Measurements from ENCODE around the gene FNDC1. TPM values are rescaled to one million over a fixed set of nuclear protein-coding genes. Genes with fewer than 3 reads are reported as not detected.
"Not testable (repeated sequence)": the region's sequence is repeated elsewhere in the genome, so short reads cannot be mapped to it uniquely, and the experiment has no call there.

FNDC1 gene
- total RNA-seq, 4 donors from 2014 or later = 0.30 to 1.3 TPM; not detected in 2

DNA sequence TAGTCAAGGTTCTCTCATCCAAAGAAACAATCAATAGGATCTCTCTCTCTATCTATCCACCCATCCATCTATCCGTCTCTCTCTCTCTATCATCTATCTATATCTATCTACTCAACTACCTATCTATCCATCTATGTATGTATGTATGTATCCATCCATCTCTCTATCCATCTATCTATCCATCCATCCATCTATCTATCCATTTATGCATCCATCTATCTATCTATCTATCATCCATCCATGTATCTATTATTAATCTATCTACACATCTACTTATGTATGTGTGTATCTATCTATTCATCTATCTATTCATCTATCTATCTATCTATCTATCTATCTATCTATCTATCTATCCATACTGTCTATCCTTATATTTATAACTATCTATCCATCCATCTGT lies 99.3 kb downstream of the FNDC1 start:
- DNase-seq (ENCODE audit: low spot score in 2 of 2) = no peak
- TF ChIP-seq, protein P1, sequence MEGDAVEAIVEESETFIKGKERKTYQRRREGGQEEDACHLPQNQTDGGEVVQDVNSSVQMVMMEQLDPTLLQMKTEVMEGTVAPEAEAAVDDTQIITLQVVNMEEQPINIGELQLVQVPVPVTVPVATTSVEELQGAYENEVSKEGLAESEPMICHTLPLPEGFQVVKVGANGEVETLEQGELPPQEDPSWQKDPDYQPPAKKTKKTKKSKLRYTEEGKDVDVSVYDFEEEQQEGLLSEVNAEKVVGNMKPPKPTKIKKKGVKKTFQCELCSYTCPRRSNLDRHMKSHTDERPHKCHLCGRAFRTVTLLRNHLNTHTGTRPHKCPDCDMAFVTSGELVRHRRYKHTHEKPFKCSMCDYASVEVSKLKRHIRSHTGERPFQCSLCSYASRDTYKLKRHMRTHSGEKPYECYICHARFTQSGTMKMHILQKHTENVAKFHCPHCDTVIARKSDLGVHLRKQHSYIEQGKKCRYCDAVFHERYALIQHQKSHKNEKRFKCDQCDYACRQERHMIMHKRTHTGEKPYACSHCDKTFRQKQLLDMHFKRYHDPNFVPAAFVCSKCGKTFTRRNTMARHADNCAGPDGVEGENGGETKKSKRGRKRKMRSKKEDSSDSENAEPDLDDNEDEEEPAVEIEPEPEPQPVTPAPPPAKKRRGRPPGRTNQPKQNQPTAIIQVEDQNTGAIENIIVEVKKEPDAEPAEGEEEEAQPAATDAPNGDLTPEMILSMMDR (IDR thresholded peaks at IDR 0.05) = no peak
- TF ChIP-seq POLR2A (IDR thresholded peaks at IDR 0.05) = no peak
- intact Hi-C loops (cut with DNase I; ENCODE audit: low total_unique reads) = no loop called here
- no peak overlapping the region for H3K4me3 ChIP-seq (ENCODE audit: low read depth, poor library complexity, severe bottlenecking)
- WGBS, 2 donors = 87 to 91% methylated on average over 1 of the region's 1 CpG

DNA sequence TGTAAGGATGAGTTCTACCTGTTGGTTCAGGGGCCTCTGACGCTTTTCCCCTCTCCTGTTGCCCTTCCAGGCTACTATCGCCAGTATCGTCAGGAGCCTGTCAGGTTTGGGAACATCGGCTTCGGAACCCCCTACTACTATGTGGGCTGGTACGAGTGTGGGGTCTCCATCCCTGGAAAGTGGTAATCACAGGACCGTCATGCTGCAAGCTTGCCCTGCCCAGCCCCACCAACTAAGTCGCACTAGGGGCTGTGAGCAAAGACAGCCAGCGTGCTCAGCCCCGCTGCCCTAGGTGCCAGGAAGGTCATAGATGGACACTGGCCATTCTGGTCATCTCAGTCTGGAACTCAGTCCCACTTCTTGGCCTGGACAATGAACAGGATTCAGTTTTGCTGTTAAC lies 102.1 kb downstream of the FNDC1 start:
- peak in 1 of 2 donors; percentile 62 for DNase-seq (ENCODE audit: low spot score in 2 of 2)
- H3K4me3 ChIP-seq (ENCODE audit: low read depth, poor library complexity, severe bottlenecking) = no peak overlapping the region
- WGBS, 2 donors = 83 to 85% methylated on average over 10 of the region's 10 CpGs
- no peak for TF ChIP-seq POLR2A (IDR thresholded peaks at IDR 0.05)
- TF ChIP-seq, protein P1 (IDR thresholded peaks at IDR 0.05) = no peak
- intact Hi-C loops (cut with DNase I; ENCODE audit: low total_unique reads) = no loop called here

DNA sequence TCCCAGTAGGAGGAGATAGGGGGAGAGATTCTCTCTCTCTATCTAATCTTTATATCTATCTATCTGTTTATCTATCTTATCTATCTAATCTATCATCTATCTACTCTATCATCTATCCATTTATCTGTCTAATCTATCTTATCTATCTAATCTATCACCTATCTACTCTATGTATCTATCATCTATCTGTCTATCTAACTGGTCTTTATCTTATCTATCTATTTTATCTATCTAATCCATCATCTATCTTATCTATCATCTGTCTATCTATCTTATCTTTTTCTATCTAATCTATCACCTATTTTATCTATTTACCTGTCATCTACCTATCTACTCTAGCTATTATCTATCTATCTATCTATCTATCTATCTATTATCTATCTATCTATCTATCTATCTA lies 109.4 kb downstream of the FNDC1 start:
- TF ChIP-seq, protein P1 (IDR thresholded peaks at IDR 0.05) = no peak
- no peak for TF ChIP-seq POLR2A (IDR thresholded peaks at IDR 0.05)
- no peak for DNase-seq (ENCODE audit: low spot score in 2 of 2)
- H3K4me3 ChIP-seq (ENCODE audit: low read depth, poor library complexity, severe bottlenecking) = no peak overlapping the region
- intact Hi-C loops (cut with DNase I; ENCODE audit: low total_unique reads) = no loop called here

DNA sequence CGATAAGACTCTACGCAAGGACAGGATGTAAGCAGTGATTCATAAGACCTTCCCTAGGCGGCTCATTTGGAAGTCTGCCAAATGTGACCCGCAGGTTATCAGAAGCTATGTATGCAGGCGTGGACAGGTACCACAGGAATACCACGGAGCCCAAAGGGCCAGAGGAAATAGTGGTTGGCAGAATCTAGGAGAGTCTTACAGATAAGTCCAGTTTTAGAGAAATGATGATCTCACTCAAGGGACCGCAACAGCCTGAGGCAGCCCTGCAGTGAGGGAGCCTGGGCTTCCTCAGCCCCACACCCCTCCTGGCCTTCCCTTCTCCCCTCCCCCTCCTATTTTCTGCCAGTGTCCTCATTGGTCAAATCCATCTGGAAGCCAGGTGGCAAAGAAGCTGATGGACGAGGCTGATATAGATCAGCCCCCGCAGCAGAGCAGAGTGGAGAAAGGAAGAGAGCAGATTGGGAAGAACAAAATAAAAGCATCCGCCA lies 110.6 kb downstream of the FNDC1 start:
- intact Hi-C loops (cut with DNase I; ENCODE audit: low total_unique reads) = no loop called here
- TF ChIP-seq, protein P1 (IDR thresholded peaks at IDR 0.05) = no peak
- TF ChIP-seq POLR2A (IDR thresholded peaks at IDR 0.05) = no peak
- no peak for DNase-seq (ENCODE audit: low spot score in 2 of 2)
- no peak overlapping the region for H3K4me3 ChIP-seq (ENCODE audit: low read depth, poor library complexity, severe bottlenecking)
- 50 to 62% methylated on average over 10 of the region's 10 CpGs for WGBS, 2 donors

DNA sequence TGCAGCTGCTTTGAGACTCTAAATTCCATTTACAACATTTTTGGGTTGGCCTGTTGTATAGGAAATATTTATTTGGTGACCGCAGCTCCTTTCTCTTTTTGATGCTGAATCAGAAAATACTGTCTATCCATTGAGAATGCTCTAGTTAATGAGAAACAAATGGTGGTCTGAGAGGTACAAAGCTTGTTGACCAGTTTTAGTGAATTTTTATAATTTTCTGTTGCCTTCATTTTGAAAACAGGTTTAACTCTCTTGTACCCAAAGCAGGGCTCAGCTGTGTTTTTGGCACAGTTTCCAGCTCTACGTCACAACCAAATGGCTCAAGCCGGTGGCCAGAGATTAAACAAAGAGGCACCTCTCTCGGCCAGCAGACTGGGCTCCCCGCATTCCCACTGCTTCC lies 113.2 kb downstream of the FNDC1 start:
- no peak overlapping the region for H3K4me3 ChIP-seq (ENCODE audit: low read depth, poor library complexity, severe bottlenecking)
- intact Hi-C loops (cut with DNase I; ENCODE audit: low total_unique reads) = no loop called here
- no peak for TF ChIP-seq POLR2A (IDR thresholded peaks at IDR 0.05)
- TF ChIP-seq, protein P1 (IDR thresholded peaks at IDR 0.05) = no peak
- WGBS, 2 donors = 35 to 46% methylated on average over 5 of the region's 5 CpGs
- no peak for DNase-seq (ENCODE audit: low spot score in 2 of 2)

DNA sequence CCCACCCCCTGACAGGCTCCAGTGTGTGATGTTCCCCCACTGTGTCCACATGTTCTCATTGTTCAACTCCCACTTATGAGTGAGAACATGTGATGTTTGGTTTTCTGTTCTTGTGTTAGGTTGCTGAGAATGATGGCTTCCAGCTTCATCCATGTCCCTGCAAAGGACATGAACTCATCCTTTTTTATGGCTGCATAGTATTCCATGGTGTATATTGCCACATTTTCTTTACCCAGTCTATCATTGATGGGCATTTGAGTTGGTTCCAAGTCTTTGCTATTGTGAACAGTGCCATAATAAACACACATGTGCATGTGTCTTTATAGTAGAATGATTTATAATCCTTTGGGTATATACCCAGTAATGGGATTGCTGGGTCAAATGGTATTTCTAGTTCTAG lies 115.5 kb downstream of the FNDC1 start:
- DNase-seq (ENCODE audit: low spot score in 2 of 2); intact Hi-C loops (cut with DNase I; ENCODE audit: low total_unique reads); H3K4me3 ChIP-seq (ENCODE audit: low read depth, poor library complexity, severe bottlenecking): not testable (repeated sequence)

Data from lower leg skin (tissue), 4 donors.